CD4-positive, alpha-beta T cell treated with Interleukin-17A for 1 hour (primary cell): Measurements from ENCODE around the gene EVA1B.

Experiments
- DNase-seq: peaks from one replicate; pipeline ENCODE4 v3.0.0-alpha.2; 2020

Gene EVA1B, protein sequence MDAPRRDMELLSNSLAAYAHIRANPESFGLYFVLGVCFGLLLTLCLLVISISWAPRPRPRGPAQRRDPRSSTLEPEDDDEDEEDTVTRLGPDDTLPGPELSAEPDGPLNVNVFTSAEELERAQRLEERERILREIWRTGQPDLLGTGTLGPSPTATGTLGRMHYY

DNA sequence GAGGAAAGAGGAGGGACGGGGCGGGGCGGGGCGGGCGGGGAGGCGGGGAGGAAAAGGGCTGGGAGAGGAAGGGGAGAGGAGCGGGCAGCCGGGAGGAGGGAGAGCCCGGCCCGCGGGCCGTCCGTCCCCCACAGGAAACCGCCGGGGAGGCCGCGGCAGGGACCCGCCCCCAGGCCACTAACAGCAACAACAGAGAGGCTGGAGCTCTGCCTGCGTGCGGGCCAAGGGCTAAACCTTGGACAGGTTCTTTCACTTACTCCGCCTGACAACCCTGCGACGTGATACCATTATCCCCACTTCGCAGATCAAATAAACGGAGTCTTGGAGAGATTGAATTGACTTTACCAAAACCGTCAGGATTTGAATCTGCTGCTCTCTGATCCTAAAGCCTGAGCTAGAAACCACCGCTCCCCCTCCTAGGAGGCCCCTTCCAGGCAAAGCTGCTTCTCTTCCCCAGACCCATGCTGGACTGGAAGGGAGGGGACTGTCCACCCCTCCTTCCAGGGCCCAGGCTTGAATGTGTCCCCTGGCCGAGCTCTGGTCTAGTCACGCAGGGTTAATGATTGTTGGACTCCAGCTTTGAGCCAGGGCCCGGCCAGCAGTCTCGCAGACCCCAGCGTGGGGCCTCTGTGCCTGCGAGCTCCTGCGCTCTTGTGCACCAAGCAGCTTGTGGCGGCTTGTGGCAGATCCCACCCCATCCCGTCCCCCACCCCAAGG, at the start of gene EVA1B:
EVA1B (minus strand) TSS at position 10 of the 717 bp plus-strand sequence. CDS start 608 bp downstream, outside the sequence.
- DNase-seq: peak; percentile 47

- no peak for DNase-seq
These were observed 49.2 kb upstream of the EVA1B start for GRCh38 chr1:36372617-36373016.

DNA sequence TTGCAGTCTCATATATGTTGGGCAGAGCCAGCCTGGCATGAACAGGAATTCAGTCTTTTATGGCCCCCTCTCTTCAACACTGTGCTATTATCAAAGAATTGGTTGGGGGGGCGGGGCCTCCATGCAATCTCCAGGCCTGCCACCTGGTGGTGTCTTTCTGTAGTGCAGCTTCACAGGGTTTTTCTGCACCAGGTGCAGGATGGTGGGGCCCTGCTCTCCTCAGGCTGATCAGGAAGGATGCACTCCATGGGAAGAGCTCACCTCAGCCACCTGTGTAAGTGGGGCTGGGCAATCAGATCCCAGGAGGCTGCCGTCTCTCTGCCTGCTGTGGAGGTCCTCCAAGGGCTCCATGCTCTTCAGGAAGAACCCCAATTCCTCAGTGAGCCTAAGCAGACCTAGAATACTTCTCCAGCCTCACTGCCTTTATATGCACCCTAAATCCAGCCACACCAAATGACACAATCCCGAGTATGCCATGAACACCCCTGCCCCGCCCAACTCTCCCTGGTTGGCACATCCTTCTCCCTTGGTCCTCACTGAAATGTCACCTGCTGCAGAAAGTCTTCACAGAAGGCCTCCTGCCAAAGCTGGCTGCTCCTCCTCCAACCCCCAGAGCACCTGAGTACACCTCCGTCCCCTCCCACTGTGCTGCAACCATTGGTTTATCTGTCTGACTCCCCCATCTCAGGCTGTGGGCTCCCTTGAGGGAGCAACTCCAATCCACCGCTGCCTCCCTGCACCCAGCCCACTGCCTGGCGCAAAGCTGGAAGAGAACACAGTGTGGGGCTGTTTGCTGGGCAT, 45.8 kb upstream of the EVA1B start:
- peak; percentile 85 for DNase-seq

GRCh38 chr1:36367798-36368197, 44.4 kb upstream of the EVA1B start:
- DNase-seq: no peak

- peak; percentile 58 for DNase-seq
These were observed 43.6 kb upstream of the EVA1B start for GRCh38 chr1:36367066-36367465.

DNA sequence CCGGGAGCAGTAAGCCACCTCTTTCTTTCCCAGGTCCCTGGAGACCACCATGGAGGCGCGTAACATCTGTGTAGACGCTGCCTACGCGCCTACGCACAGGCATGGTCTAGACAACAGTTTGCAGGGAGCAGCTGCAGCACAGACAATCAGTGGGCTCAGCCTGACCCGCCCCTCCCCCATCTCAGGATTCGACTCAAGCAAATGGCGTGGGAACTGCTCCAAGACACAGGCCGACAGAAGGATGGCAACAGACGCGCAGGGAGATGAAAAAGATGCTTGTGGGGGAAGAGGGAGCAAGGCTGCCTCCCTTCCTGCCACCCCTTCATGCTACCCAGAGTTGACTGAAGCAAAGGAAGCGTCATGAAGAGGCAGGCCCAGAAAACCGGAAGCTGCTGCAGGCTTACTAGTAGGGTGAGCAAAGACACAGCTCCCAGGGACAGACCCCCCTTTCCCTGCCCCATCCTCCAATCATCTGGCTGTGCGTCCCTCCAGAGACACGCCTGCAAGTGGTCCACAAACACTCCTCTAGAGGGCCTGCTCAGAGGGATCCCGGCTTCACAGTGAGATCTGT, 42.7 kb upstream of the EVA1B start:
- peak; percentile 73 for DNase-seq

DNA sequence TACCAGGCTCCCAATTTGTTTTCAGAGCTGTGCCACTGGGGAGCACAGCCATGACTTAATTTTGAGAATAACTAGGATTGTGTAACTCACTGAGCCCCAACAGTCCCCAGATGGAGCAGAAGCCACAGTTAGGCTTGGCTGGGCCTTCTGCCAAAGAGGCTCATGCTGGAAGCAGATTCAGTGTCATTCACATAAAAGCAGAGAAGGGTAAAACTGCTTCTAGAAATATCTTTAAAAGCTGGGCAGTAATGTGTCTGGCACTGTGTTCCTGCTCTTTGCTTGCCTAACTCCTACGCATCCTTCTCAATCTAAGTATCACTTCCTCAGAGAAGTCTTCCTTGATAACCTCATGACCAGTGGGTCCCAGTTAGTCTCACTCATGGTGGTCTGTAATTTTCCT, 41.9 kb upstream of the EVA1B start:
- DNase-seq: no peak

GRCh38 chr1:36359911-36360550, 36.6 kb upstream of the EVA1B start:
- peak; percentile 50 for DNase-seq

GRCh38 chr1:36359383-36359782, 35.9 kb upstream of the EVA1B start:
- DNase-seq: no peak

- no peak for DNase-seq
These were observed 35.2 kb upstream of the EVA1B start for GRCh38 chr1:36358514-36359084.

- DNase-seq: no peak
These were observed 32.4 kb upstream of the EVA1B start for GRCh38 chr1:36355811-36356210.

DNA sequence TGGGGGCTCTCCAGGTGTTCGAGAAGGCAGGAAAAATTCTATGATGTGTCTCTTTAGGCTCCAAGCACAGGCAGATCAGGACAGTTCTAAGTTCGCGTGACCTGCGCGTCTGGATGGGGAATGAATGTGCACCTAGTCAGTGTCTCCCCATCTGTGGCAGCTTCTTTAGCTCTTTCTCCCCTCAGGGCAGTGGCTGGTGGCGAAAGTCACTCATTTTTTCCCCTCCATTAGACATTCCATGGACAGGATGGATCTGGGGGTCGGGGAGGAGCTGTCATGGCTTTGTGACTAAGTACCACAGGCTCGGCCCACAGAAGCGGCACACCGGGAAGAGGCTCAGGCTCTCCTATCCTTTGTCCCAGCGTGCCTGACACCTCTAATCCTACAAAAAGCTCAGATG, 31.0 kb upstream of the EVA1B start:
- DNase-seq: no peak

- DNase-seq: no peak
These were observed 29.7 kb upstream of the EVA1B start for GRCh38 chr1:36352910-36353878.

DNA sequence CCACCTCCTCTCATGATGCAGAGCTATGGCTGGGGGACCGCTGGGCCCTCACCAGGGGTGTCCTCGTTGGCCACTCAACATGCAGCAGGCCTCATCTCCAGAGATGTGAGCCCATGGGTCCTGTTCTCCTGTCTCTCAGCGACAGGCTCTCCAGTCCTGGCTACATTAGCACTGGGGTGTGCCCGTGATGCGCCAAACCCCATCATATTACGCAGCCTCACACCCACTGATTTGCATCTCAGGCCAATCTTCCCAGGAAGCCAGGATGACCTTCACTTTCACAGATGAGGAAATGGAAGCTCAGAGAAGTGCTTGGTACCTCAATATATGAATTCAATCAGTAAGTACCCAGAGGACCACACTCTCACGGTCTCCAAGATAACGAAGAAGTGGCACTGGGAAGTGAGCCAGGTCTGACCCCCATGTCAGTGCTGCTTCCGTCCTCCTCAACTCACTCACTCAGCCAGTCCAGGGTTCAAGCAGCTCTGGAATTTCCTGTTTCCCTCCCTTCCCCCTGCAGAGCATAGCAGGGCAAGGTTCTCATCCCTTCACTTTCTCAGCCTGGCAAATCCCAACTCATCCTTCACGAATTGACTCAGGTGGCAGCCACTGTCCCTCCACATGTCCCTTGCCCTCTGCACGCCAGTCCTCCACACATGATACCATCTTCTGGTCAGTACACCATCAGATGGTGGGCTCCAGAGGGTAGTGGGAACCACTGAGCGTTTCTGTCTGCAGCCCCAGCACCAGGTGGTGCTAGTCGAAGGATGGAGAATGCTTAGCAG, 28.9 kb upstream of the EVA1B start:
- DNase-seq: no peak

DNA sequence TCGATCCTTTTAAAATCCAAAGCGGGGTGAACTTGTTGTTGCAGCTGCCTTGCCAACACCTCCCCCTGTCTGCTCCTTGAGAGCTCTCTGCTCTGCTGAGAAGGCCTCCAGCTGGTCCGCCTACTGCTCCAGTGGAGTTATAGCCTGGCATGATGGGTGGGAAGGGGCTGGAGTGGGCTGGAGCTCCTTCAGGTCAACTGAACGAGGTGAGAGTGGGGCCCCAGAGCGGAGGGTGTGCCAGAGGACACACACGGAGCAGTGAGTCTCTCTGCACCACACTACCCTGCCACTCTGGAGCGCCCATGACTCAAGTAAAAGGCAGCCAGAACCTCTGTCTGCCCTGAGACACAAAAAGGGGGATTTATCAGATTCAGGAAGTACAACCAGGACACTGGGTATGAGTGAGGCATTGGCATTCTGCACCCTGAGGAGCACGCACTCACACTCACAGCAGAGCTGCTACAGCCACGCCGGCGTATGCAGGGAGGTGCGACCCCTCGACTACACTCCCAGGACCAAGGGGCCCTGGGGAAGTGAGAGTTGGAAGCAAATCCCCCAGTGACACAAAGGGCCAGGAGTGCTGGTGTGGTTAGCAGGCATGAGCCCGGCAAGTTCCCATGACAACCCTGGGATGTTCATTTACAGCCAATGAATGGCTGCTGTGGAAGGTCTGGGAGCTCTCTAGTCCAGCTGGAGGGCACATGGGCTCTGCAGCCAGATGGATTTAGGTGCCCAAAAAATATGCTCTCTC, 28.0 kb upstream of the EVA1B start:
- DNase-seq: no peak

GRCh38 chr1:36350659-36351226, 27.3 kb upstream of the EVA1B start:
- peak; percentile 61 for DNase-seq

DNA sequence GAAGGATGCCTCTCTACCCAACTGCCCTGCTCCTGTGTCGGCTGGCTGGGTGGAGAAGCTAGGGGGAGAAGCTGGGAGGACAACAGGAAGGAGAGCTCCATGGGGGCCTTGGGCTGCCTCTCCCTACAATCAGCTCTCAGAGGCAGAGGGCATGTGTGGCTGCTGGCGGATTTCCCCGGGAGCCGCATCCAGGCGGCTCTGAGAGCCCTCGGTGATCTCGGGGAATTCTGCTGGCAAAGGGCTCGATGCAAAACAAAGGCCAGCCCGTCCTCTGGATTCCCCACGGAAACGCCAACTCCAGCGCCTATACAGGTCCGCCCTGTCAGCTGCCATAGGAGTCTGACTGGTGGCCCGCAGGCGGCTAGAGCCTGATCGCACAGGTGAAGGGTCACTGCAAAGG, 26.4 kb upstream of the EVA1B start:
- no peak for DNase-seq

DNA sequence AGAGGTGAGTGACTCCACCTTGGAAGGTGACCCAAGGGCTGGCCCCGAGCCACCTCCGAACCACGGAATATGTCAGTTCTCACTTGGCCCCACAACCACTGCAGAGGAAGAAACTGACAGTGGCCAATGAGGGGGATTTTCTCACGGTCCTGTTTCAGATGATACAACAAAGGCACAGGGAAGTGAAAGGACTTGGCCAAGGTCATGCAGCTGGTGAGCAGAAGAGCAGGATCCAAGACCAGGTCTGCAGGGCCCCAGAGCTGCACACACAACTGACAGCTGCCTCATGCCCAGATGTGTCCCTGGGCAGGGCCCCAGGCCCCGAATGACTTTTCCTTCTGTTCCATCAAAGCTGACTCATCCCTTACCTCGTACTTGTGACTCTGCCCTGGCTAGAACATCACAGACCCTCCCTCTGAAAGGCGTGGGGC, 25.8 kb upstream of the EVA1B start:
- DNase-seq: no peak

DNA sequence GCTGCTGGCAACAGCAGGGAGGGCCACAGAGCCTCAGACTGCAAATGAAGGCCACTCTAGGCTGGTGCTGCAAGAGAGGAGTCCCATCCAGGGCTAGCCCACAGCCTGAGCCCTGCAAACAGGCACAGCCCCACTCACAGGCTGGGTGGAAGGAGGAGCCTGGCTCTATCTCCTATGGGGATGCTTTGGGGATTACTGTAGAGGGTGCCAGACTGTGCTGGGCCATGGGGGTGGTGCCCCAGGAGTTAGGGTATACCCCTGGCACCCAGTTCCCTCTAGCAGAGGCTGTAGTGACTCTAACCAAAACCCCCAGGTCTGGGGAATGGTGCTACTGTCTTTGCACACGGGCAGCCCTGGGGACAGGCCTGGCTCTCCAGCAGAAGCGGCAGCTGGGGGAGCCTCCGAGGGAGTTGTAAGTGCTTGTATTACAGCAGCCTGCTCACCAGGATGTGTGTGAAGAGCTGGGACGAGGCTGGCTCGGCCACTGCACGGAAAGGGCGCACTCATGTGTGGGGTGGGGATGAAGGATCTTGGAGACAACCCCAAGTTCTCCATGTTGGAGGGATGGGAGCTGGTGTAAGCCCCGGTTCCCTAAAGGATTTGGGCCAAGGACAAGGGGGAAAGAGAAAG, 23.4 kb upstream of the EVA1B start:
- DNase-seq: no peak
